MCF 10A (cell line): ENCODE measurements around the gene CALN1. TPM values are rescaled to one million over a fixed set of nuclear protein-coding genes. Genes with fewer than 3 reads are reported as not detected.

Experiments used
- BruUV-seq: library from RNA; stranded (reverse); fragments of 400-500 nt; replicated peaks from 2 replicates; lab custom pipeline; 2021; lab: Mats Ljungman, UMichigan
- CTCF ChIA-PET: fragments of 300-600 bp; sonication (Branson Sonifier 250); formaldehyde crosslinking; extraction: SDS; loops from one replicate; lab custom pipeline; 2021; ENCODE audit warnings: antibody characterized with exemption, inconsistent platforms; lab: Yijun Ruan, JAX
- POLR2A ChIA-PET: fragments of 300-600, 350-650 bp; sonication (Branson Sonifier 250); formaldehyde crosslinking; extraction: SDS; loops from one replicate; lab custom pipeline; 2020; ENCODE audit warnings: antibody characterized with exemption, inconsistent platforms; lab: Yijun Ruan, JAX
- DNase-seq: peaks from one replicate; pipeline ENCODE4 v3.0.0-alpha.2; 2018; ENCODE audit not compliant: unreplicated experiment
- H3K27ac Mint-ChIP-seq: one replicate; pipeline ENCODE4 v1.8.0; 2022; ENCODE audit warnings: mild to moderate bottlenecking, low read depth, mixed read lengths; ENCODE audit not compliant: unreplicated experiment
- H3K27me3 Mint-ChIP-seq: one replicate; pipeline ENCODE4 v1.8.0; 2022; ENCODE audit warnings: mixed read lengths; ENCODE audit not compliant: insufficient read depth, unreplicated experiment
- H3K36me3 Mint-ChIP-seq: one replicate; pipeline ENCODE4 v1.8.0; 2022; ENCODE audit warnings: mild to moderate bottlenecking, moderate library complexity, mixed read lengths; ENCODE audit not compliant: insufficient read depth, unreplicated experiment
- H3K4me1 Mint-ChIP-seq: one replicate; pipeline ENCODE4 v1.8.0; 2022; ENCODE audit warnings: mixed read lengths; ENCODE audit not compliant: insufficient read depth, unreplicated experiment
- H3K4me3 Mint-ChIP-seq: one replicate; pipeline ENCODE4 v1.8.0; 2022; ENCODE audit warnings: mild to moderate bottlenecking, moderate library complexity, mixed read lengths; ENCODE audit not compliant: unreplicated experiment
- H3K9me3 Mint-ChIP-seq: one replicate; pipeline ENCODE4 v1.8.0; 2022; ENCODE audit warnings: mixed read lengths; ENCODE audit not compliant: unreplicated experiment
- CTCF ChIP-seq: fragments of 200-600 bp; IDR thresholded peaks from one replicate; pipeline ENCODE4 v1.8.0; 2022; ENCODE audit warnings: antibody characterized with exemption, mild to moderate bottlenecking; ENCODE audit not compliant: unreplicated experiment
- intact Hi-C: fragments of 100-400 bp; cut with micrococcal nuclease; formaldehyde crosslinking; loops from 2 replicates; pipeline ENCODE4 v1.14.1; 2022
- total RNA-seq: library from RNA; stranded (reverse); gene quantifications from 2 replicates; pipeline ENCODE4 v1.2.3, GENCODE V29; 2022

Gene CALN1
- total RNA-seq, 1 experiment from 2014 or later, result not detected

GRCh38 chr7:72435925-72436480 is 23.9 kb upstream of the CALN1 start:
- Mint-ChIP-seq H3K9me3 (no peaks in the 10 kb centered on the region), H3K4me3 (no peak overlapping the region), H3K27ac (no peak overlapping the region), H3K36me3 (no peaks in the 10 kb centered on the region), H3K27me3 (no peaks in the 10 kb centered on the region), H3K4me1 (no peaks in the 10 kb centered on the region)
- no peak for DNase-seq
- CTCF ChIA-PET, result interaction anchor here (1.0 to 1.1 kb wide), 2 partner anchors 9 to 21 kb away, joined by 3 to 4 read pairs; no protein-coding TSS in a partner anchor
- no peak for TF ChIP-seq CTCF
- POLR2A ChIA-PET, result no interaction called here
- BruUV-seq, result no TSS peak
- intact Hi-C loops, result no loop called here

GRCh38 chr7:72435366-72435765 is 23.2 kb upstream of the CALN1 start:
- Mint-ChIP-seq H3K4me3 (no peak overlapping the region), H3K27ac (no peak overlapping the region), H3K27me3 (no peaks in the 10 kb centered on the region), H3K4me1 (no peaks in the 10 kb centered on the region), H3K9me3 (no peaks in the 10 kb centered on the region), H3K36me3 (no peaks in the 10 kb centered on the region)
- no TSS peak for BruUV-seq
- no peak for DNase-seq
- TF ChIP-seq CTCF, result no peak
- ChIA-PET POLR2A (no interaction called here), CTCF (interaction anchor here (0.6 to 1.1 kb wide), 2 partner anchors 9 to 39 kb away, joined by 3 read pairs; no protein-coding TSS in a partner anchor)
- intact Hi-C loops, result no loop called here

- CTCF ChIA-PET, result no interaction called here
- Mint-ChIP-seq H3K27ac (no peak overlapping the region), H3K4me1 (no peaks in the 10 kb centered on the region), H3K36me3 (no peaks in the 10 kb centered on the region), H3K27me3 (no peaks in the 10 kb centered on the region), H3K4me3 (no peak overlapping the region), H3K9me3 (no peaks in the 10 kb centered on the region)
- intact Hi-C loops, result no loop called here
- BruUV-seq, result no TSS peak
- TF ChIP-seq CTCF, result no peak
- POLR2A ChIA-PET, result interaction anchor here (0.7 kb wide), 1 partner anchor 217 kb away, joined by 3 read pairs; no protein-coding TSS in a partner anchor
- DNase-seq, result no peak
Measured at GRCh38 chr7:72430531-72430930, 18.4 kb upstream of the CALN1 start.

- Mint-ChIP-seq H3K27ac (no peak overlapping the region), H3K27me3 (no peaks in the 10 kb centered on the region), H3K9me3 (no peaks in the 10 kb centered on the region), H3K36me3 (no peaks in the 10 kb centered on the region), H3K4me1 (no peaks in the 10 kb centered on the region), H3K4me3 (no peak overlapping the region)
- TF ChIP-seq CTCF, result no peak
- POLR2A ChIA-PET, result interaction anchor here (0.6 kb wide), 1 partner anchor 109 kb away, joined by 3 read pairs; no protein-coding TSS in a partner anchor
- no TSS peak for BruUV-seq
- intact Hi-C loops, result no loop called here
- CTCF ChIA-PET, result interaction anchor here (0.6 to 1.1 kb wide), 2 partner anchors 74 to 99 kb away, joined by 3 to 6 read pairs; no protein-coding TSS in a partner anchor
- DNase-seq, result no peak
Measured at GRCh38 chr7:72429316-72429715, 17.2 kb upstream of the CALN1 start.
